RWPE1 (cell line): Measurements from ENCODE around the gene ADAMTSL3.
"Not testable (repeated sequence)": the region's sequence is repeated elsewhere in the genome, so short reads cannot be mapped to it uniquely, and the experiment has no call there.

Experiments
- CTCF ChIA-PET: fragments of 350-600 bp; sonication (Branson Sonifier 250); formaldehyde crosslinking; extraction: SDS; loops from one replicate; lab custom pipeline; 2021; lab: Yijun Ruan, JAX
- POLR2A ChIA-PET: fragments of 400-600 bp; formaldehyde crosslinking; extraction: SDS; loops from one replicate; lab custom pipeline; 2020; ENCODE audit warnings: antibody characterized with exemption; ENCODE audit not compliant: low non-redundant PET; lab: Yijun Ruan, JAX
- DNase-seq: peaks from one replicate; pipeline ENCODE4 v3.0.0; 2012; ENCODE audit warnings: low spot score
- H3K27ac ChIP-seq: fragments of 450-650 bp; 2 replicates; pipeline ENCODE4 v1.5.1; 2017
- TF ChIP-seq, protein P1 (sequence below): fragments of 450-650 bp; conservative IDR thresholded peaks from 2 replicates; pipeline ENCODE4 v1.5.1; 2017; ENCODE audit warnings: low read depth, mild to moderate bottlenecking

ADAMTSL3 gene

GRCh38 chr15:84079885-84080777 is 426.2 kb downstream of the ADAMTSL3 start:
- ChIA-PET CTCF (no interaction called here), POLR2A (no interaction called here)
- H3K27ac ChIP-seq: no peak overlapping the region
- DNase-seq: peak; percentile 5
- TF ChIP-seq, protein P1, sequence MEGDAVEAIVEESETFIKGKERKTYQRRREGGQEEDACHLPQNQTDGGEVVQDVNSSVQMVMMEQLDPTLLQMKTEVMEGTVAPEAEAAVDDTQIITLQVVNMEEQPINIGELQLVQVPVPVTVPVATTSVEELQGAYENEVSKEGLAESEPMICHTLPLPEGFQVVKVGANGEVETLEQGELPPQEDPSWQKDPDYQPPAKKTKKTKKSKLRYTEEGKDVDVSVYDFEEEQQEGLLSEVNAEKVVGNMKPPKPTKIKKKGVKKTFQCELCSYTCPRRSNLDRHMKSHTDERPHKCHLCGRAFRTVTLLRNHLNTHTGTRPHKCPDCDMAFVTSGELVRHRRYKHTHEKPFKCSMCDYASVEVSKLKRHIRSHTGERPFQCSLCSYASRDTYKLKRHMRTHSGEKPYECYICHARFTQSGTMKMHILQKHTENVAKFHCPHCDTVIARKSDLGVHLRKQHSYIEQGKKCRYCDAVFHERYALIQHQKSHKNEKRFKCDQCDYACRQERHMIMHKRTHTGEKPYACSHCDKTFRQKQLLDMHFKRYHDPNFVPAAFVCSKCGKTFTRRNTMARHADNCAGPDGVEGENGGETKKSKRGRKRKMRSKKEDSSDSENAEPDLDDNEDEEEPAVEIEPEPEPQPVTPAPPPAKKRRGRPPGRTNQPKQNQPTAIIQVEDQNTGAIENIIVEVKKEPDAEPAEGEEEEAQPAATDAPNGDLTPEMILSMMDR: no peak

DNA sequence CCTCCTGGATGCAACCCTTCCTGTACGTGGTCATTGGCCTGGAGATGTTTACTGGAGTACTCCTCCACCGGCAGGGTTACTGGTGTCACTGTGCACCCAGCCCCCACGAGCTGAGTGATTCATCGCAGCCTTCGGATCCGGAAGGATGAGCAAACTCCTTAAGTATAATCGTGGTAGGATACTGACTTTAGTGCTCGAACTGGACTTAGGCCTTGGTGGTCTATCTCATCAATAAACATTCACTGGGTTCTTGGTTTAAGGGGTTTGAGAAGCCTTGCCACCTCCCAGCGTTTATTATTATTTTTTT is 426.8 kb downstream of the ADAMTSL3 start:
- H3K27ac ChIP-seq, POLR2A ChIA-PET: not testable (repeated sequence)
- CTCF ChIA-PET: interaction anchor here (0.6 kb wide), 3 partner anchors 9 to 40 kb away, joined by 3 to 5 read pairs (median 3); no protein-coding TSS in a partner anchor
- peak; percentile 40 for DNase-seq

DNA sequence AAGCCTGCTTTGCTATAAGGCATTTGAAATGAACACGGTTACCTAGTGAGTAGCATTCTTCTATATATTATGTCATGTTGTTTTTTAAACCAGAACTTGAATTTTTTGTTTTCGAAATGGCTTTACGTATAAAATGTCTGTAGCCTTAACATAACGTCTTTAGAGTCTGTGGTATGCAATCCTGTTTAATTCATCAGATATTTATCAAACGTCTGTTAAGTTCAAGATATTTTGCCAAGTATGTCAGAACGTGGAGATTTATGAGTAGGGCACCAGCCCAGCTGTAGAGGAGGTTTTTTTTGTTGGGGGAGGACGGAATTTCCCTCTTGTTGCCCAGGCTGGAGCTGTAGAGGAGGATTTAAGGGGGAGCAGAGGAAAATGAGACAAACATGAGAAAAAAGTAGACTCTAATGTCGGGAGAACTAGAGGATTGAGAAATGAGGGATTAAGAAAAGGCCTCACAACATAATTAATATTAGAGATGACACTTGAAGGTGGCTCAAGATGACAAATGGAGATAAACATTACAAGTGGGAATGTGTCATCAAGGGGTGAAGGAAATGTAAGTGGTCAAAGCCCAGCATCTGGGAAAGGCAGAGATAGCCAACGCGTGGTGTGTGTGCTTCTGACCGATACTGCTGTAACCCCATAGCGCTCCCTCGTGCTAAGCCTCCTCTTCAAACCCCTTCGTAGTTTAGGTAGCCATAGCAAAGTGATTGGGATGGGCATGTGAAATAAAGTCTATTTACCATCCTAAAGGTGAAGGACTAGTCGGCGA is 427.7 kb downstream of the ADAMTSL3 start:
- ChIA-PET POLR2A (no interaction called here), CTCF (interaction anchor here (0.6 kb wide), 1 partner anchor 9 kb away, joined by 5 read pairs; no protein-coding TSS in a partner anchor)
- no peak for DNase-seq
- TF ChIP-seq, protein P1: no peak
- no peak overlapping the region for H3K27ac ChIP-seq

DNA sequence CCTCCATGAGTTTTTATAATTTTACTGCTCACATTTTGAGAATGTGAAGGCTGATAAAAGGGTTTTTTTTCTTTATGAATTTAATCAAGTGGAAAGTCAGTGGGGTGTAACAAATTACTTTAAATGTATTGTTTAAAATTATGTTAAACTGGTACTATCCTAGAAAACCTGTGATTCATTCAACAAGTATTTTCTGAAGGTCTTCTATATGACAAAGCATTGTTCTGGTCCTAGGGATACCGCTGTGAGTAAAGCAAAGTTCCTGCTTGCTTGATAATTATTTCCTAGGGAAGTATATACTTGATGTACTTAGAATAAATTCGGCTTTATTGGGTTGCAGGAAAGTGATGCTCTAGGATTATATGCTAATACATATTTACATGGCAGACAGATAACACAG is 428.8 kb downstream of the ADAMTSL3 start:
- TF ChIP-seq, protein P1: no peak
- peak; percentile 41 for DNase-seq
- ChIA-PET POLR2A (no interaction called here), CTCF (no interaction called here)
- no peak overlapping the region for H3K27ac ChIP-seq

- DNase-seq, H3K27ac ChIP-seq, POLR2A ChIA-PET, CTCF ChIA-PET: not testable (repeated sequence)
Measured at GRCh38 chr15:84086071-84086470, 432.1 kb downstream of the ADAMTSL3 start.
